HCT116 (cell line): ENCODE measurements around the gene LIMS2. TPM values are rescaled to one million over a fixed set of nuclear protein-coding genes. Genes with fewer than 3 reads are reported as not detected.

ENCODE experiments used
- ATAC-seq: fragments of 200-7000 bp; cut with Tn5 transposase; 2 replicates; pipeline ENCODE4 v1.9.1; 2020; ENCODE audit warnings: mild to moderate bottlenecking, moderate library complexity
- BruUV-seq: library from RNA; stranded (reverse); fragments of 400-500 nt; replicated peaks from 2 replicates; lab custom pipeline; 2021; lab: Mats Ljungman, UMichigan
- CTCF ChIA-PET: fragments of 300-600 bp; sonication (Branson Sonifier 250); formaldehyde crosslinking; loops from one replicate; lab custom pipeline; 2021; ENCODE audit warnings: antibody characterized with exemption; lab: Charles Lee
- POLR2A ChIA-PET: fragments of 300-600, 350-600 bp; sonication (Branson Sonifier 250); formaldehyde crosslinking; loops from one replicate; lab custom pipeline; 2021; ENCODE audit warnings: antibody characterized with exemption; lab: Charles Lee
- RAD21 ChIA-PET, 2 experiments: fragments of 300-600 bp; sonication (Branson Sonifier 250); formaldehyde crosslinking; loops; one replicate each; lab custom pipeline; 2023; ENCODE audit warnings: low total read pairs in 2 of 2; ENCODE audit not compliant: uncharacterized antibody in 2 of 2, unreplicated experiment in 2 of 2, low non-redundant PET in 1 of 2; lab: Charles Lee
- DNase-seq: peaks from one replicate; pipeline ENCODE4 v3.0.0-alpha.2; 2010; ENCODE audit warnings: low read depth, low spot score
- H2AFZ ChIP-seq: fragments of 200-600 bp; shearing (Covaris generic), sonication (generic); 2 replicates; pipeline ENCODE4 v1.6.1; 2017; ENCODE audit warnings: low read depth, mixed run types, mixed read lengths, antibody characterized with exemption, low read length; ENCODE audit not compliant: poor library complexity, severe bottlenecking
- H3K27ac ChIP-seq: 2 replicates; pipeline ENCODE4 v1.5.1; 2012; ENCODE audit warnings: low read depth, low read length
- H3K27me3 ChIP-seq: fragments of 200-600 bp; sonication (generic); 2 replicates; pipeline ENCODE4 v1.6.1; 2016; ENCODE audit warnings: mixed run types, low read length, mixed read lengths; ENCODE audit not compliant: insufficient read depth
- H3K36me3 ChIP-seq, 2 experiments: fragments of 200-500 bp in 1 of 2; fragments of 200-600 bp in 1 of 2; sonication (Bioruptor generic) in 1 of 2; sonication (generic) in 1 of 2; 2 replicates each; pipeline versions ENCODE4 v1.5.1 to v1.6.1; 2014 to 2016; ENCODE audit warnings: low read length in 2 of 2, inconsistent platforms in 1 of 2, mixed read lengths in 1 of 2, mixed run types in 1 of 2; ENCODE audit not compliant: insufficient read depth in 2 of 2, control insufficient read depth in 1 of 2
- H3K4me1 ChIP-seq, 2 experiments: fragments of 200-600 bp in 1 of 2; sonication (generic) in 1 of 2; 2 replicates each; pipeline versions ENCODE4 v1.5.1 to v1.6.1; 2012 to 2017; ENCODE audit warnings: low read length in 2 of 2, inconsistent platforms in 1 of 2, mild to moderate bottlenecking in 1 of 2, mixed read lengths in 1 of 2, mixed run types in 1 of 2, moderate library complexity in 1 of 2; ENCODE audit not compliant: insufficient read depth in 2 of 2, control insufficient read depth in 1 of 2
- H3K4me2 ChIP-seq: fragments of 200-600 bp; sonication (generic); 2 replicates; pipeline ENCODE4 v1.6.1; 2017; ENCODE audit warnings: mixed run types, low read length, mixed read lengths
- H3K4me3 ChIP-seq, 2 experiments: fragments of 200-600 bp in 1 of 2; sonication (generic) in 1 of 2; replicated peaks in 1 of 2; 2 replicates each; pipeline ENCODE4 v1.5.1; 2011 to 2016; ENCODE audit warnings: low read length in 2 of 2, control low read depth in 1 of 2, low read depth in 1 of 2, mild to moderate bottlenecking in 1 of 2, mixed read lengths in 1 of 2, mixed run types in 1 of 2
- H3K79me2 ChIP-seq: fragments of 200-600 bp; sonication (generic); 2 replicates; pipeline ENCODE4 v1.6.1; 2017; ENCODE audit warnings: mild to moderate bottlenecking, mixed run types, low read length, moderate library complexity, mixed read lengths; ENCODE audit not compliant: insufficient read depth
- H3K9ac ChIP-seq: fragments of 200-600 bp; sonication (generic); 2 replicates; pipeline ENCODE4 v1.6.1; 2016; ENCODE audit warnings: low read length, mixed read lengths
- H3K9me2 ChIP-seq: fragments of 200-600 bp; sonication (generic), shearing (Covaris generic); 2 replicates; pipeline ENCODE4 v1.6.1; 2017; ENCODE audit warnings: mixed run types, mild to moderate bottlenecking, moderate library complexity; ENCODE audit not compliant: insufficient read depth
- H3K9me3 ChIP-seq, 2 experiments: fragments of 200-500 bp in 1 of 2; fragments of 200-600 bp in 1 of 2; sonication (Bioruptor generic) in 1 of 2; sonication (generic) in 1 of 2; 2 replicates each; pipeline ENCODE4 v1.6.1; 2014 to 2017; ENCODE audit warnings: low read length in 2 of 2, mixed read lengths in 2 of 2, inconsistent platforms in 1 of 2, low read depth in 1 of 2, mild to moderate bottlenecking in 1 of 2, mixed run types in 1 of 2, moderate library complexity in 1 of 2; ENCODE audit not compliant: control insufficient read depth in 1 of 2, insufficient read depth in 1 of 2
- H4K20me1 ChIP-seq: fragments of 200-600 bp; sonication (generic), shearing (Covaris generic); 2 replicates; pipeline ENCODE4 v1.6.1; 2017; ENCODE audit warnings: mixed run types, mild to moderate bottlenecking, moderate library complexity; ENCODE audit not compliant: insufficient read depth
- CBX3 ChIP-seq: IDR thresholded peaks from 2 replicates; pipeline ENCODE4 v1.6.1; 2012; ENCODE audit warnings: low read depth
- CEBPB ChIP-seq: IDR thresholded peaks from 2 replicates; pipeline ENCODE4 v1.6.1; 2012; ENCODE audit warnings: low read depth
- EGR1 ChIP-seq: IDR thresholded peaks from 2 replicates; pipeline ENCODE4 v1.6.1; 2012; ENCODE audit warnings: low read depth
- ELF1 ChIP-seq: IDR thresholded peaks from 2 replicates; pipeline ENCODE4 v1.6.1; 2012; ENCODE audit warnings: low read depth, borderline replicate concordance
- EZH2 ChIP-seq: fragments of 200-600 bp; sonication (generic); IDR thresholded peaks from 2 replicates; pipeline ENCODE4 v1.6.1; 2017; ENCODE audit warnings: antibody characterized with exemption, mixed run types
- EZH2phosphoT487 ChIP-seq: fragments of 200-600 bp; IDR thresholded peaks from 2 replicates; pipeline ENCODE4 v1.6.1; 2018; ENCODE audit warnings: antibody characterized with exemption, borderline replicate concordance
- FOSL1 ChIP-seq: IDR thresholded peaks from 2 replicates; pipeline ENCODE4 v1.6.1; 2012; ENCODE audit warnings: low read depth
- MAX ChIP-seq: IDR thresholded peaks from 2 replicates; pipeline ENCODE4 v1.6.1; 2012
- SIN3A ChIP-seq: IDR thresholded peaks from 2 replicates; pipeline ENCODE4 v1.6.1; 2012; ENCODE audit warnings: low read depth
- SRF ChIP-seq: IDR thresholded peaks from 2 replicates; pipeline ENCODE4 v1.6.1; 2012; ENCODE audit warnings: low read depth
- TCF7L2 ChIP-seq: IDR thresholded peaks from 2 replicates; pipeline ENCODE4 v1.7.0; 2011; ENCODE audit warnings: borderline replicate concordance, inconsistent platforms; ENCODE audit not compliant: insufficient read depth, insufficient read length; ENCODE audit errors: extremely low read depth
- YY1 ChIP-seq: IDR thresholded peaks from 2 replicates; pipeline ENCODE4 v1.6.1; 2011; ENCODE audit warnings: low read length, low read depth, moderate library complexity, mild to moderate bottlenecking; ENCODE audit not compliant: insufficient replicate concordance; ENCODE audit errors: extremely low read depth
- ZBTB33 ChIP-seq: IDR thresholded peaks from 2 replicates; pipeline ENCODE4 v1.6.1; 2011; ENCODE audit warnings: mild to moderate bottlenecking, low read length, moderate library complexity; ENCODE audit not compliant: insufficient replicate concordance; ENCODE audit errors: extremely low read depth
- ZFX ChIP-seq: fragments of 450-650 bp; IDR thresholded peaks from 2 replicates; pipeline ENCODE4 v1.6.1; 2017
- intact Hi-C: fragments of 100-400 bp; cut with micrococcal nuclease; formaldehyde crosslinking; loops from 2 replicates; pipeline ENCODE4 v1.10.0; 2022
- total RNA-seq: library from RNA; stranded (reverse); gene quantifications from one replicate; pipeline ENCODE4 v1.2.1, GENCODE V29; 2021; ENCODE audit not compliant: unreplicated experiment
- TF ChIP-seq, protein P1 (sequence below): IDR thresholded peaks from 2 replicates; pipeline ENCODE4 v1.6.1; 2012; ENCODE audit warnings: low read depth
- TF ChIP-seq, protein P2 (sequence below): IDR thresholded peaks from 2 replicates; pipeline ENCODE4 v1.6.1; 2012

Gene LIMS2
- total RNA-seq, 1 experiment from 2014 or later = 3.7 TPM

DNA sequence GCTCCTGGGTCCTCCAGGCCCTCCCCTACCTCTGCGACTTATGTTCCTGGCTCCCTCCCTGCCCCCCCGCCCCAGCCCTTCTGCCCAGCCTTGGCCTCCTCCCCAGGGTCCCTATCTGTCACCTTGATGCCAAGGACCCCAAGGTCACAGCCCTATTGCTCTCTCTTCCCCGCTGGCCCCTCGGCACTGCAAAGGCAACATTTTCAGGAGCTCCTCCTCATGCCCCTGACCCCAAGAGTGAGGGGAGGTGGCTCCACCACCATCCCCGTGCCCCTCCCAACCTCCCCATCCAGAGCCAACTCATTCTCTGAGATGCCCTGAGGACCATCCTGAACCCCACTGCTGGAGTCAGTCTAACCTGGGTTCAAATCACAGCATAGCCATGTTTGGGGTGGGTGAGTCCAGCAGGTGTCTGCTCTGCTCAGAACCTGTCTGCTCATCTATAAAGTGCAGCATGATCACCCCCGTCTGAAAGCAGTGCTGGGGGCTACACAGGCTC, 11.7 kb downstream of the LIMS2 start:
- Histone ChIP-seq H3K9ac (no peak overlapping the region), H3K27me3 (no peaks in the 10 kb centered on the region), H3K27ac (no peak overlapping the region), H3K9me3 (no peaks in the 10 kb centered on the region; a peak in 1 of 4 replicates), H3K36me3 (no peaks in the 10 kb centered on the region), H3K4me3 (no peak overlapping the region)
- POLR2A ChIA-PET = no interaction called here
- intact Hi-C loops = no loop called here
- ATAC-seq = no peak
- TF ChIP-seq EZH2 = no peak
- TF ChIP-seq FOSL1 = no peak
- TF ChIP-seq EZH2phosphoT487 = no peak
- no peak for TF ChIP-seq EGR1
- TF ChIP-seq ZBTB33 = no peak
- TF ChIP-seq, protein P1, sequence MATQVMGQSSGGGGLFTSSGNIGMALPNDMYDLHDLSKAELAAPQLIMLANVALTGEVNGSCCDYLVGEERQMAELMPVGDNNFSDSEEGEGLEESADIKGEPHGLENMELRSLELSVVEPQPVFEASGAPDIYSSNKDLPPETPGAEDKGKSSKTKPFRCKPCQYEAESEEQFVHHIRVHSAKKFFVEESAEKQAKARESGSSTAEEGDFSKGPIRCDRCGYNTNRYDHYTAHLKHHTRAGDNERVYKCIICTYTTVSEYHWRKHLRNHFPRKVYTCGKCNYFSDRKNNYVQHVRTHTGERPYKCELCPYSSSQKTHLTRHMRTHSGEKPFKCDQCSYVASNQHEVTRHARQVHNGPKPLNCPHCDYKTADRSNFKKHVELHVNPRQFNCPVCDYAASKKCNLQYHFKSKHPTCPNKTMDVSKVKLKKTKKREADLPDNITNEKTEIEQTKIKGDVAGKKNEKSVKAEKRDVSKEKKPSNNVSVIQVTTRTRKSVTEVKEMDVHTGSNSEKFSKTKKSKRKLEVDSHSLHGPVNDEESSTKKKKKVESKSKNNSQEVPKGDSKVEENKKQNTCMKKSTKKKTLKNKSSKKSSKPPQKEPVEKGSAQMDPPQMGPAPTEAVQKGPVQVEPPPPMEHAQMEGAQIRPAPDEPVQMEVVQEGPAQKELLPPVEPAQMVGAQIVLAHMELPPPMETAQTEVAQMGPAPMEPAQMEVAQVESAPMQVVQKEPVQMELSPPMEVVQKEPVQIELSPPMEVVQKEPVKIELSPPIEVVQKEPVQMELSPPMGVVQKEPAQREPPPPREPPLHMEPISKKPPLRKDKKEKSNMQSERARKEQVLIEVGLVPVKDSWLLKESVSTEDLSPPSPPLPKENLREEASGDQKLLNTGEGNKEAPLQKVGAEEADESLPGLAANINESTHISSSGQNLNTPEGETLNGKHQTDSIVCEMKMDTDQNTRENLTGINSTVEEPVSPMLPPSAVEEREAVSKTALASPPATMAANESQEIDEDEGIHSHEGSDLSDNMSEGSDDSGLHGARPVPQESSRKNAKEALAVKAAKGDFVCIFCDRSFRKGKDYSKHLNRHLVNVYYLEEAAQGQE = no peak
- TF ChIP-seq SRF = no peak
- no peak for TF ChIP-seq SIN3A
- no peak for TF ChIP-seq CBX3
- TF ChIP-seq CEBPB = no peak
- TF ChIP-seq TCF7L2 = no peak
- no peak for TF ChIP-seq ELF1
- no peak for TF ChIP-seq ZFX
- TF ChIP-seq, protein P2, sequence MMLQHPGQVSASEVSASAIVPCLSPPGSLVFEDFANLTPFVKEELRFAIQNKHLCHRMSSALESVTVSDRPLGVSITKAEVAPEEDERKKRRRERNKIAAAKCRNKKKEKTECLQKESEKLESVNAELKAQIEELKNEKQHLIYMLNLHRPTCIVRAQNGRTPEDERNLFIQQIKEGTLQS = no peak
- TF ChIP-seq YY1 = no peak
- no peak for TF ChIP-seq MAX
- TF ChIP-seq, all 23 proteins: peak for 0
- ChIA-PET CTCF (interaction anchor here (0.9 kb wide), 1 partner anchor 72 kb away, joined by 3 read pairs; no protein-coding TSS in a partner anchor), RAD21 (interaction anchor here in 1 of 2 experiments (0.6 kb wide), 1 partner anchor 485 kb away, joined by 5 read pairs; no protein-coding TSS in a partner anchor)
- Histone ChIP-seq H3K4me1 (peaks cover 0 to 8% of the 10 kb centered on the region in 2 experiments; a peak in 1 of 4 replicates), H2AFZ (no peak overlapping the region), H3K9me2 (no peaks in the 10 kb centered on the region), H3K79me2 (no peaks in the 10 kb centered on the region), H3K4me2 (no peak overlapping the region), H4K20me1 (no peaks in the 10 kb centered on the region)
- BruUV-seq = no TSS peak
- DNase-seq = no peak
